HG03175 (cell line): ENCODE results near the gene HOXB3.

Source experiments
- ATAC-seq: cut with Tn5 transposase; IDR thresholded peaks from one replicate; pipeline ENCODE4 v1.9.1; 2021; ENCODE audit warnings: mild to moderate bottlenecking, moderate library complexity; ENCODE audit not compliant: unreplicated experiment

Gene HOXB3

GRCh38 chr17:48600244-48601098 lies 10.4 kb upstream of the HOXB3 start:
- no peak for ATAC-seq

- ATAC-seq, result no peak
These were observed 9.3 kb upstream of the HOXB3 start for GRCh38 chr17:48599354-48599753.

- no peak for ATAC-seq
These were observed 8.7 kb upstream of the HOXB3 start for GRCh38 chr17:48598736-48599135.

GRCh38 chr17:48597778-48598631 lies 8.0 kb upstream of the HOXB3 start:
- no peak for ATAC-seq

GRCh38 chr17:48597528-48597777 lies 7.4 kb upstream of the HOXB3 start:
- ATAC-seq, result no peak

GRCh38 chr17:48596735-48597527 lies 6.9 kb upstream of the HOXB3 start:
- no peak for ATAC-seq

GRCh38 chr17:48596000-48596734 lies 6.1 kb upstream of the HOXB3 start:
- ATAC-seq, result no peak

GRCh38 chr17:48595278-48595999 lies 5.4 kb upstream of the HOXB3 start:
- ATAC-seq, result no peak

- ATAC-seq, result no peak
These were observed 4.7 kb upstream of the HOXB3 start for GRCh38 chr17:48594538-48595277.

GRCh38 chr17:48593840-48594537 lies 3.9 kb upstream of the HOXB3 start:
- ATAC-seq, result peak; percentile 43

GRCh38 chr17:48593126-48593829 lies 3.2 kb upstream of the HOXB3 start, which contains the start of gene HOXB5:
HOXB5 (minus strand) TSS chr17:48593779; CDS start chr17:48593682, 97 bp downstream.
- no peak for ATAC-seq

- ATAC-seq, result no peak
These were observed 2.5 kb upstream of the HOXB3 start for GRCh38 chr17:48592577-48592976.

- ATAC-seq, result no peak
These were observed 2.0 kb upstream of the HOXB3 start for GRCh38 chr17:48592057-48592514.

GRCh38 chr17:48591255-48592056 lies 1.4 kb upstream of the HOXB3 start:
- no peak for ATAC-seq

- no peak for ATAC-seq
These were observed 643 bp upstream of the HOXB3 start for GRCh38 chr17:48590607-48591161.

GRCh38 chr17:48589060-48589830 lies 796 bp downstream of the HOXB3 start:
- ATAC-seq, result no peak
